Adipocyte (in vitro differentiated cells): ENCODE measurements around the gene MAP4K1.

Source experiments
- DNase-seq: peaks from one replicate; pipeline ENCODE4 v3.0.0-alpha.2; 2015; ENCODE audit warnings: low read depth
- H3K27me3 ChIP-seq: replicated peaks from 2 replicates; pipeline ENCODE4 v1.7.0; 2013; ENCODE audit warnings: mild to moderate bottlenecking, low read length, moderate library complexity; ENCODE audit not compliant: control insufficient read depth, insufficient read depth
- H3K36me3 ChIP-seq: 2 replicates; pipeline ENCODE4 v1.7.0; 2013; ENCODE audit warnings: low read length, mild to moderate bottlenecking, moderate library complexity; ENCODE audit not compliant: control insufficient read depth, insufficient read depth, severe bottlenecking
- H3K4me1 ChIP-seq: 2 replicates; pipeline ENCODE4 v1.7.0; 2013; ENCODE audit warnings: mild to moderate bottlenecking, low read length, moderate library complexity; ENCODE audit not compliant: control insufficient read depth, insufficient read depth
- H3K4me3 ChIP-seq: 2 replicates; pipeline ENCODE4 v1.7.0; 2013; ENCODE audit warnings: mild to moderate bottlenecking, low read length, moderate library complexity
- H3K9ac ChIP-seq: 2 replicates; pipeline ENCODE4 v1.7.0; 2013; ENCODE audit warnings: mild to moderate bottlenecking, low read length, moderate library complexity
- H3K9me3 ChIP-seq: 2 replicates; pipeline ENCODE4 v1.7.0; 2013; ENCODE audit warnings: mild to moderate bottlenecking, low read length, moderate library complexity; ENCODE audit not compliant: control insufficient read depth

Gene MAP4K1

DNA sequence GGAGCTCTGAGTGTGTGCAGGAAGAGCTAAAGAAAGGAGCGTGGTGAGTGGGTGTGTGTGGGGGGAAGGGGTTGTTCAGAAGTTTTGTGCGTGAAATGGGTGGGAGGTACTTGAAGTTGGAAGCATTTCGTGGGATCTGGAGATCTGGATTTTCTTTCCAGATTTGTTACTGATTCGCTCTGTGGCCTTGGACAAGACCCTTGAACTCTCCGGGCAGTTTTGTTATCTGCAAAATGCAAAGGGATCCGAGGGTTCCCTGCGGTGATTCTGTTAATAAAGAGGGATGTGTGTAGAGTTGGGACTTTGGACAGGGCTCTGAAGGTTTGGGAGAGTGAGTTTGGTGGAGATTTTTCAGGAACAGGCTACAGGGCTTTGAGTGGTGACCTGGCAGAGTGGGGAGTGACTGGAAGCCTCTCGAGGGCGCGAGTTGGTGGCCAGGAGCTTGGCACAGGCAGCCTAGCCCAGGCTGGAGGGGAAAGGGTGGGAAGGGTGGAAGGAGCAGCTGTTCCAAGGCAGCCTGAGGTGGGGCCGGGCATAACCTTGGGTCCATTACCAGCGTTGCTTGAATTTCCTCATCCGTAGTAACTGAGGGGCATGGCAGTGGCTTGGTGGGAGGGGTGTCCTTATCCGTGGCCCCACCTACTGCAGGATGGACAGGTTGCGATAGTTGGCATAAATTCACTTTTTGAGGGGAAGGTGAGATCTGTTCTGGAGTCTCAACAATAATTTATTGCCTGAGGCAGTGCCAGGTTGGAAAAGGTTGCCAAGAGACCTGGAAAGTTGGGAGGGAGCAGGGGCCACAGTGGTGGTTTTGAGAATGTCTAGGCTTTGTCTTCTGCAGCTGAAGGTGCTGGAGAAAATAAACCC is 31.8 kb upstream of the MAP4K1 start:
- Histone ChIP-seq H3K9me3 (no peaks in the 10 kb centered on the region), H3K4me1 (peaks cover 49% of the 10 kb centered on the region), H3K27me3 (no peaks in the 10 kb centered on the region), H3K9ac (peak overlapping the region; percentile 100), H3K4me3 (peak overlapping the region; percentile 100), H3K36me3 (peaks cover 3% of the 10 kb centered on the region)
- peak; percentile 46 for DNase-seq

DNA sequence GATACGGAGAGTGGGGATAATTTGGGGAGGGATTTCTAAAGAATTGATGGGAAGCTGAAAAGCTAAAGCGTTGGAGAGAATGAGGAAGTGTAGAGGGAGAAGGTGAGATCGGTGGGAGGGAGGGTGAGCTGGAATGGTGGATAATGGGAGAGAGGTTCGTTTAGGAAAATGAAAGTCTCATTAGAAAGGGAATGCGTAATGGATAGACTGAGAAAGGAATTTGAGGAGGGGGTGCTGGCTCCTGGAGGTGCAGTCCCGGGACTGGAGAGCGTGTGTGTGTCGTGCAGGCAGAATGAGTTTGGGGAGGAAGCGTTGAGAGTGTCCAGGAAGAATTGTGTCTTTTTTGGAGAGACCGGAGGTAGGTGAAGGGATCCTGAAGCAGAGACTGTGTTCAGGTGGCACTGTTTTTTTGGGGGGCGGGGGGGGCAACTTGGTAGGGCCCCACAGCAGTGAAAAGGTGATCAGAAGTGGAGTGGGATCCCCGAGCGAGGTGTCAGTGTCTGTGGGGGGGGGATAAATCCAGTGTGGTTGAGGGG is 31.1 kb upstream of the MAP4K1 start:
- no peaks in the 10 kb centered on the region for H3K36me3 ChIP-seq
- no peaks in the 10 kb centered on the region for H3K9me3 ChIP-seq
- no peaks in the 10 kb centered on the region for H3K27me3 ChIP-seq
- H3K4me1 ChIP-seq, result peaks cover 42% of the 10 kb centered on the region
- DNase-seq, result peak; percentile 41
- peak overlapping the region; percentile 100 for H3K4me3 ChIP-seq
- H3K9ac ChIP-seq, result peak overlapping the region; percentile 100

DNA sequence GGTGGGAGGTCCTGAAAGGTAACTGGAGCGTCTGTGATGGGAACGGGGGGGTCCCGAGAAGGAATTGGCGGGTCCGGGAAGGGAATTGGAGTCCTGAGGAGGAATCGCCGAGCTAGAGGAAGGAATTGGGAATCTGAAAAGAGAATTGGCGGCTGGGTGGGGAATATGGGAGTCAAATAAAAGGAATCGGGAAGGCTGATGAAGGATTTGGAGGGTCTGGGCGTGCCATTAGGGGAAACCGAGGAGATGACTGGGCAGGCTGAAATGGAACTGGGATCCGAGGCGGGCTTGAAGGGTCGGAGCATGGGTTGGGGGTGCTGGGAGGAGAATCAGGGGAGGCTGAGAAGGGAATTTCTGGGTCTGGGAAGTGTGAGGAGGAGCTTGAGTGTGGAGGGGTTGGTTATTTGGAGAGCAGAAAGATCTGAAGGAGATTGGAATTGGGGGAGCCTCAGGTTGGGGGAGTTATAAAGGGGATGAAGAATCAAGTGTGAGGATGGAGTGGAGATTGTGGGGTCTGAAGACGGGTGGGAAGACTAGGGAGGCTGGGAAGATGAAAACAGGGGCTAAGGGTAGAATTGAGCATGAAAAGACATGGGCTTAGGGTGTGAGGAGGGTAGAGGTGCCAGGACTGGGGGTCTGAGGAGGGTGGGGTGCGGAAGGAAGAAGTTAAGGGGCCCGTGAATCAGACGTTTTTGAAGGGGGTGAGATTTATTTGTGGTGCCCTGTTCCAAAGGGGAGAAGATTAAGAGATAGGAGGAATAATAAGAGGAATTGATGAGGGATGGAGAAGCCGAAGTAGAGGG is 30.4 kb upstream of the MAP4K1 start:
- Histone ChIP-seq H3K36me3 (no peaks in the 10 kb centered on the region), H3K9me3 (no peaks in the 10 kb centered on the region), H3K9ac (peak overlapping the region; percentile 100), H3K4me3 (peak overlapping the region; percentile 100), H3K4me1 (peaks cover 35% of the 10 kb centered on the region), H3K27me3 (no peaks in the 10 kb centered on the region)
- DNase-seq, result peak; percentile 55

DNA sequence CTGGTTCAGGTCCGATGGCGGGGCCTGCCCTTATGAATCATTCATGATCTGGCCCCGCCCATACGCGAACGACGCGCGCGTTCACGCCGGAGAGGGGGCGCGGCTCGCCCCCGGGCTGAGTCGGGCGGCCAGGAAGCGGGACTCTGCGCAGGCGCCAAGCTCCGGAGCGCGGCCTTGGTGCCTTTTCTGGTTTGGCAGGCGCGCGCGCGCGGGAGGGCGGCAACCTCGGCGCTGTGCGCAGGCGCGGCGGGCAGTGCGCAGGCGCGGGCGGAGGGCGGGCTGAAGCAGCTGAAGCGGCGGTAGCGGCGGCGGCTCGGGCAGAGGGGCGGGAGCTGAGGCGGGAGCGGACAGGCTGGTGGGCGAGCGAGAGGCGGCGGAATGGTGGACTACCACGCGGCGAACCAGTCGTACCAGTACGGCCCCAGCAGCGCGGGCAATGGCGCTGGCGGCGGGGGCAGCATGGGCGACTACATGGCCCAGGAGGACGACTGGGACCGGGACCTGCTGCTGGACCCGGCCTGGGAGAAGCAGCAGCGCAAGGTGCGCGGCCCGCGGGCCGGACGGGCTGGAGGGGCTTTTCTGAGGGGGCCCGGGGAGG is 29.7 kb upstream of the MAP4K1 start, which contains the start of gene ACTN4:
TSS of gene ACTN4 (plus strand) at position 282 of the 598 bp plus-strand sequence. CDS start at position 379, 97 bp downstream.
- H3K36me3 ChIP-seq, result no peaks in the 10 kb centered on the region
- H3K9me3 ChIP-seq, result no peaks in the 10 kb centered on the region
- peak; percentile 99 for DNase-seq
- peaks cover 28% of the 10 kb centered on the region for H3K4me1 ChIP-seq
- peak within 1 kb of the TSS; percentile 100 for H3K4me3 ChIP-seq
- H3K27me3 ChIP-seq, result no peaks in the 10 kb centered on the region
- H3K9ac ChIP-seq, result peak within 1 kb of the TSS; percentile 100

DNA sequence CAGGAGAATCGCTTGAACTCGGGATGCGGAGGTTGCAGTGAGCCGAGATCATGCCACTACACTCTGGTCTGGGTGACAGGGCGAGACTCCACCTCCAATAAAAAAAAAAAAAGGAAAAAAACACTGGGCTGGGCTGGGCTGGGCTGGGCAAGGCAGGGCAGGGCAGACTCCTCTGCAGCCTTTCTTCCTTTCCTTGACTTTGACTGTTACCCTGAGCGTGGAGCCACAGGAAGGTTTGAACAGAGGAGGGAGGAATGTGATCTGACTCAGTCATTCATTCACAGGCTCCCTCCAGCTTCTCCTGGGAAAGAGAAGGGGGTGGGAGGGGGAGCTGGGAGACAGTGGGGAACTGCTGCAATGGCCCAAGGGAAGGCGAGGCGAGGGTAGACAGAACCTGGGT is 27.0 kb upstream of the MAP4K1 start:
- Histone ChIP-seq H3K4me3 (no peak overlapping the region), H3K9ac (no peak overlapping the region), H3K36me3 (no peaks in the 10 kb centered on the region), H3K4me1 (peaks cover 3% of the 10 kb centered on the region), H3K9me3 (no peaks in the 10 kb centered on the region), H3K27me3 (no peaks in the 10 kb centered on the region)
- no peak for DNase-seq

DNA sequence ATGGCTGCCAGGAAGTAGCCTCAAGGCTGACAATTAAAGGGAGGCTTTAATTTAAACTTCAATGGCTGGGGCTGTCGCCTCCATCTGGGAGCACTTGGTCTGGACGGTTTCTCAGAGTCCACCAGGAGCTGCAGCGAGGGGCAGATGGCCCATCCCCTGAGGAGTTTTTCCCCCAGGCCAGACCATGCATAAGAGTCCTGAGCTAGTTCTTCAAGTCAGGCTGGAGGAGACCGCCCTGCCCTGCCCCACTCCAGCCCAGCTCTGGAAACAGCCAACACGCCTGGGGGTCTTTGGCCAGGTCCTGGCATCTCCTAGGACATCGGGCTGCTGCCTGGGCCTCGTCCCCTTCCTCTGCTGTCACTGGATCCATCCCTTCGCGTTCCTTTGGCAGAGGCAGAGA is 24.4 kb upstream of the MAP4K1 start:
- H3K4me1 ChIP-seq, result no peaks in the 10 kb centered on the region
- H3K36me3 ChIP-seq, result no peaks in the 10 kb centered on the region
- H3K27me3 ChIP-seq, result no peaks in the 10 kb centered on the region
- H3K4me3 ChIP-seq, result no peak overlapping the region
- no peak overlapping the region for H3K9ac ChIP-seq
- DNase-seq, result no peak
- H3K9me3 ChIP-seq, result no peaks in the 10 kb centered on the region

DNA sequence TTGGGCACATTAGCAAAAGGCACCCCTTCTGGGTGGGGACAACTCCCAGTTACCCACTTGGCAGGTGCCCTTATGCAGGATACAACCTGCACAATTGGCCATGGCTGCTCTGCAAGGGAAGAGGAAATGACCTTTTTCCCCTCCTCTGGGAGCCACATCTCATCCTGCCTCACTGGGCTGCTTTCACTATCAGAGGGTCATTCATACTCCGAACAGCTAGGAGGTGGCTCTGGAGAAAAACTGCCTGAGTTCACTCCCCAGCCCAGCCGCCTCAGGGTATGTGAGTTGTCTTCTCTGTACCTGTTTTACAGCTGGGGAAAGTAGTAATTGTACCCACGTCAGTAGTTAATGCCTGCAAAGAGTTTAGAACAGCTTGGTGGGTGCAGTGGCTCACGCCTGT is 22.6 kb upstream of the MAP4K1 start:
- H3K4me1 ChIP-seq, result no peaks in the 10 kb centered on the region
- no peak overlapping the region for H3K4me3 ChIP-seq
- no peak for DNase-seq
- H3K36me3 ChIP-seq, result peaks cover 14% of the 10 kb centered on the region
- H3K9me3 ChIP-seq, result no peaks in the 10 kb centered on the region
- H3K9ac ChIP-seq, result no peak overlapping the region
- H3K27me3 ChIP-seq, result no peaks in the 10 kb centered on the region

DNA sequence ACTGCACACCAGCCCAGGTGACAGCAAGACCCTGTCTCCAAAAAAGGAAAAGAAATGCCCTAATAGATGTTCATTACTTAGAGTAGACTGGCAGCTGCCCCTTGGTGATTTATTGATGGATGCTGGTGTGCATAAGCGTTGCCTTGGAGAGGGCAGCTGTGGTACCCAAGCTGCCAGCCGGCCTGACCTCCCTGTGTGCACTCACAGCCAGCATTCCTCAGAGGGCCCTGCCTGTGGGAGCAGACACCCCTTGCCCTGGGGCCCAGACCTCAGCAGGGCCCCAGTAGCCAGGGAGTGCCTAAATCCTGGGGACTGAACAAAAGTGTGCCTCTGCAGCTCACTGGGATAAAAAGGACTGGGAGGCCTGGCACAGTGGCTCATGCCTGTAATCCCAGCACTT is 21.9 kb upstream of the MAP4K1 start:
- Histone ChIP-seq H3K9me3 (no peaks in the 10 kb centered on the region), H3K36me3 (peaks cover 18% of the 10 kb centered on the region), H3K4me3 (no peak overlapping the region), H3K9ac (no peak overlapping the region), H3K27me3 (no peaks in the 10 kb centered on the region), H3K4me1 (no peaks in the 10 kb centered on the region)
- no peak for DNase-seq

DNA sequence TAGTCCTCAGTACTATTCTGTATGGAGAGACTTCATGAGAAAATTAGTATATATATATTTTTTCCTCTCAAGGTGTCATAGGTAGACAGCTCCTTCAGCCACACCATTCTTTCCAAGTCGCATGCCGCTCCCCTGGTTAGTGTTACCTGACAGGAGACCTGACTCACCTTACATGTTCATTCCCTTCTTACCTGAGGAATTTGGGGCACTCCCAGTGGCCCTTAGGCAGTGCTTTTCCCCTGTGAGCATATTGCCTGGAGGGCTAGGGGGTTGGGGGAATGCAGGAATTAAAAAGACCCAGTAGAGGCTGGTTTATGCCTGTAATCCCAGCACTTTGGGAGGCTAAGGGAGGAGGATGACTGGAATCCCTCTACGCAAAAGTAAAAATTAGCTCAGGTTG is 20.7 kb upstream of the MAP4K1 start:
- H3K9ac ChIP-seq, result no peak overlapping the region
- DNase-seq, result no peak
- H3K4me3 ChIP-seq, result no peak overlapping the region
- no peaks in the 10 kb centered on the region for H3K27me3 ChIP-seq
- H3K36me3 ChIP-seq, result peaks cover 18% of the 10 kb centered on the region
- H3K4me1 ChIP-seq, result no peaks in the 10 kb centered on the region
- no peaks in the 10 kb centered on the region for H3K9me3 ChIP-seq

DNA sequence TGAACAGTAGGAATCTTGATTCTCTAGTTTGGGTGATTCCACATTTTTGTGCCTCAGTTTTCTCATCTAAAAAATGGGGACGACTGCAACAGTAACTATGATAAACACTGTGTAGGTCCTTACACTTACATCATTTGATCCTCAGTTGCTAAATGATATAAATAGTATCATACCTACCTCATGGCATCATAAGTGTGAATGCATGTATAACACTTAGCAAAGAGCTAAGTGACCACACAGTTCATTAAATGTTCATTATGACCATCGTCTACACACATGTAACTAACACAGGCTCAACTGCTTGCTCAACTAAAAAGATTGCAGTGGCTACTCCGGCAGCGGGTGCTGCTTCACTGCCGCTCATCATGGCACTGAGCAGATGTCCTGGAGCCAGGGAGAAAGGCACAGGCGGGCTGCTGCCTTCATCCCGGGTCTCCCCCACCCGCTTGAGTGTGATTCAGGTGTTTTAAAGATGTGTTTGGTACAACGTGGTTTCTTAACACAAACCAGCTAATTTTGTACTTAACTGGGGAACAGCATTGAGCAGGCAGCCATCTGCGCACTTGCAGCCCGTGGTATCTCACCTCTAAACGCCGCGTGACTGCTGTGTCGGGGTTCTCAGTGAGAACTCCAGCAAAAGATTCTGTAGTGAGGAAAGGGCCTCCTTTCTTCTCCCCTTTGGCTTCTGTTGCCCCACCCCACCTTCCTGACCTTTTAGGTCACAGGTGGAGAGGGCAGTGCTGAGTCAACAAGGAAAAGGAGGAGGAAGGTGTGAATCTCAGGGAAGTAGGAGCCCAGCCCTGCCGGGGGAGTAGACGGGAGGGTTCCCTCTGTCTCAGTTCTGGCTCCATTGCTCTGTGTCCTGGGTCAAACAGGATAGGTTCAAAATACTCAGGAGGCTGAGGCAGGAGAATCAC is 18.0 kb upstream of the MAP4K1 start:
- no peaks in the 10 kb centered on the region for H3K4me1 ChIP-seq
- H3K9ac ChIP-seq, result no peak overlapping the region
- H3K4me3 ChIP-seq, result no peak overlapping the region
- H3K9me3 ChIP-seq, result no peaks in the 10 kb centered on the region
- no peaks in the 10 kb centered on the region for H3K27me3 ChIP-seq
- H3K36me3 ChIP-seq, result peaks cover 32% of the 10 kb centered on the region
- DNase-seq, result no peak
